ENCODE measurements around the gene MEFV.
"Not testable (repeated sequence)": the region's sequence is repeated elsewhere in the genome, so short reads cannot be mapped to it uniquely, and the experiment has no call there.

Gene MEFV

DNA sequence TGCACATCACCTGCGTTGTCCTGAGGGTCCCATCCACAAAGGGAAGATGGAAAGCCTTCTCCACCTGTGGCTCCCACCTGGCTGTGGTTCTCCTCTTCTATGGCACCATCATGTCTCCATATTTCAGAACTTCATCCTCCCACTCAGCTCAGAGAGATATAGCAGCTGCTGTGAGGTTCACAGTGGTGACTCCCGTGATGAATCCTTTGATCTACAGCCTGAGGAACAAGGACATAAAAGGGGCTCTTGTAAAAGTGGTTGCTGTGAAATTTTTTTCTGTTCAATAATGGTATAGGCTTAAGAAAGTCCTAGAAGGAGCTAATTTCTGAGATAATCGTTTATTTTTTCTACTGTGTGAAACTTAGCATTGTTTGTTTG lies 40.2 kb downstream of the MEFV start:
- no peak for DNase-seq (ENCODE audit: low spot score)

DNA sequence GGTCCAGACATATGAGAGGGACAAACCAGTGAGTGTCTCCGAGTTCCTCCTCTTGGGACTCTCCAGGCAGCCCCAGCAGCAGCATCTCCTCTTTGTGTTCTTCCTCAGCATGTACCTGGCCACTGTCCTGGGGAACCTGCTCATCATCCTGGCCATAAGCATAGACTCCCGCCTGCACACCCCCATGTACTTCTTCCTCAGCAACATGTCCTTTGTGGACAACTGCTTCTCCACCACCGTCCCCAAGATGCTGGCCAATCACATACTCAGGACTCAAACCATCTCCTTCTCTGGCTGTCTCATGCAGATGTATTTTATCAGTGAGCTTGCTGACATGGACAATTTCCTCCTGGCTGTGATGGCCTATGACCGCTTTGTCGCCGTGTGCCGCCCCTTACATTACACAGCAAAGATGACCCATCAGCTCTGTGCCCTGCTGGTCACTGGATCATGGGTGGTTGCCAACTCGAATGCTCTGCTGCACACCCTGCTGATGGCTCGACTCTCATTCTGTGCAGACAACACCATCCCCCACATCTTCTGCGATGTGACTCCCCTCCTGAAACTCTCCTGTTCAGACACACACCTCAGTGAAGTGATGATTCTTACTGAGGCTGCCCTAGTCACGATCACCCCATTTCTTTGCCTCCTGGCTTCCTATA lies 40.7 kb downstream of the MEFV start:
- no peak for DNase-seq (ENCODE audit: low spot score)

DNA sequence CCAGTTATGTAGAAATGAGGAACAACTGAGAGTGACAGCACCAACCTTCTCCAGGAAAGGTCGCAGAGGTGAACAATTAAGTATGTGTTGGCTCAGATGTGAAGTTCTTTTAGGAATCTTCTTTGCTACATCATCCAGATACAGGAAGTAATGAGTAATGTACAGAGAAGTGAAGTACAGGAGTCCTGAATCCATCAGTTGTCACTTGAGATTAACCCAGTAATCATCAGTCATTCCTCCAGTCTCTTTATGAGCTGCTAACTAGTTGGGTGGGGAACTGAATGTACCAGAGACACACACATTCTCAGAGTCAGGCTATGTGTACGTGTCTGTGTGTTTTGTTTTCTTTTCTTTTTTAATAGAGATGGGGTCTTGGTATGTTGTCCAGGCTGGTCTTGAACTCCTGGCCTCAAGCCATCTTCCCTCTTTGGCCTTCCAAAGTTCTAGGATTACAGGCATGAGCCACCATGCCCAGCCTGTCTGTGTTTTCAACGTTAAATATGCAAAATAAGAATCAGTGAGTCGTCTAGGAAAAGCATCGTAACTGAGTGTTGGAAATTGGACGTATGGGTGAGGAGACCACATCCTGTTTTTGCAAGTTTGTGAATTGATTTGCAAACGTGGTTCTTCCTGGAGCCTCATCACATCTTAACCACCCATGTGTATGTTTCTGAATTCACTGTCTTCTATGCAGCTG lies 41.4 kb downstream of the MEFV start:
- DNase-seq (ENCODE audit: low spot score) = no peak

GRCh38 chr16:3212567-3212966 lies 43.9 kb downstream of the MEFV start:
- no peak for DNase-seq (ENCODE audit: low spot score)

DNA sequence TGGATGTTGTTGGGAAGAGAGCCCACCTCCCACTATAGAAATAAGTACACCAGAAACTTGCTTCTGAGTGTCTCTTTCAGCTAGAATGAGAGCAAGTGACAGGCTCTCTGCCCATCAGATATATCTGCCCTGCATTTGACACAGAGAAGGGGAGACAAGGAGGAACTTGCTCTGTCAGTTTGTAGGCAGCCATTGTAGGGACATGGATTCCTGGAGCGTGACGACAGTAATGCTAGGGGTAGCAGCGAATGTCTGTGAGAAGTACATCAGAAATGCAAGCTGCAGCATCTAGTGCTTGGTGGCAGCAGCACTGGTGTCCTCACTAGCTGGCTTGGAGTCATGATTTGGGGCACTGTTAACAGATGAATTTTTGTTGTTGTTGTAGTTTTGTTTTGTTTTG lies 44.4 kb downstream of the MEFV start:
- DNase-seq (ENCODE audit: low spot score) = no peak

DNA sequence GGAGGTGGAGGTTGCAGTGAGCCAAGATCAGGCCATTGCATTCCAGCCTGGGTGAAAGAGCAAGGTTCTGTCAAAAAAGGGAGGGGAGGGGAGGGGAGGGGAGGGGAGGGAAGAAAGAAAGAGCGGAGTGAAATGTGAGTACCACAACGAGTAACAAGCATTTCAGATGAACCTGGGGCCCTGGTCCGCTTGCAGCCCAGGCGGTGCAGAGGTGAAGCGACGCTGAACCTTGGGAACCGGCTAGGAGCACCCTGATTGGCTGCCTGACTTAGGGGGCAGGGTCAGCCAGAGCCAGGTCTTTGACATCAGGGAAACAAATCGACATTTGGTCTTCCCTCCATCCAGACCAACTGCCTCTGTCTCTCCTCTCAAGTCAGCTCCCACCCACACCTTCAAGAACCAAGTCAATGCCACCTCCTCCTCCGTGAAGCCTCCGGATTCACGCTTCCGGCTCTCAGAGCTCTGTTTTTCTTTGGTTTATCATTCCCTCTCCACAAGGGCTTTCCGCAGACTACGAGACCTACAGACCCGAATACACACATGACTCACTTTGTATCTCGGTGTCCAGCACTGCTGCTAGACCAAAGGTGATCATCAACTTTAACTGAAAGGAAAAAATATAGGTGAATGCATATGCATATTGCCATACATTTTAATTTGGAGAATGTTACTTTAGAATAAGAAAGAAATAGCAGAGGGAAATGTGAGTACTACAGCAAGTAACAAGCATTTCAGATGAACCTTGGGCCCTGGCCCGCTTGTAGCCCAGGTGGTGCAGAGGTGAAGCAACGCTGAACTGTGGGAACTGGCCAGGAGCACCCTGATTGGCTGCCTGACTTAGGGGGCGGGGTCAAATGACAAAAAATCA lies 49.1 kb downstream of the MEFV start:
- DNase-seq (ENCODE audit: low spot score) = no peak

- not testable (repeated sequence) for DNase-seq (ENCODE audit: low spot score)
These were observed 50.5 kb downstream of the MEFV start for GRCh38 chr16:3205939-3206338.

- no peak for DNase-seq (ENCODE audit: low spot score)
These were observed 53.4 kb downstream of the MEFV start for GRCh38 chr16:3202903-3203539.

- DNase-seq (ENCODE audit: low spot score) = no peak
These were observed 57.9 kb downstream of the MEFV start for GRCh38 chr16:3198334-3199072.

DNA sequence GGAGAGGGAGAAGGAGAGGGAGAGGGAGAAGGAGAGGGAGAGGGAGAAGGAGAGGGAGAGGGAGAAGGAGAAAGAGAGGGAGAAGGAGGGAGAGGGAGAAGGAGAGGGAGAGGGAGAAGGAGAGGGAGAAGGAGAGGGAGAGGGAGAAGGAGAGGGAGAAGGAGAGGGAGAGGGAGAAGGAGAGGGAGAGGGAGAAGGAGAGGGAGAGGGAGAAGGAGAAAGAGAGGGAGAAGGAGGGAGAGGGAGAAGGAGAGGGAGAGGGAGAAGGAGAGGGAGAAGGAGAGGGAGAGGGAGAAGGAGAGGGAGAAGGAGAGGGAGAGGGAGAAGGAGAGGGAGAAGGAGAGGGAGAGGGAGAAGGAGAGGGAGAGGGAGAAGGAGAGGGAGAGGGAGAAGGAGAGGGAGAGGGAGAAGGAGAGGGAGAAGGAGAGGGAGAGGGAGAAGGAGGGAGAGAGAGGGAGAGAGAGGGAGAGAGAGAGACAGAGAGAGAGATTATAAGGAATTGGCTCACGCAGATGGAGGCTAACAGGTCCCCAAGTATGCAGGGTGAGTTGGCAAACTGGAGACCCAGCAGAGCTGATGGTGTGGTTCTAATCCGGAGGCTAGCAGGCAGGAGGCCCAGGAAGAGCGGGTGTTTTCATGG lies 58.6 kb downstream of the MEFV start:
- not testable (repeated sequence) for DNase-seq (ENCODE audit: low spot score)

DNA sequence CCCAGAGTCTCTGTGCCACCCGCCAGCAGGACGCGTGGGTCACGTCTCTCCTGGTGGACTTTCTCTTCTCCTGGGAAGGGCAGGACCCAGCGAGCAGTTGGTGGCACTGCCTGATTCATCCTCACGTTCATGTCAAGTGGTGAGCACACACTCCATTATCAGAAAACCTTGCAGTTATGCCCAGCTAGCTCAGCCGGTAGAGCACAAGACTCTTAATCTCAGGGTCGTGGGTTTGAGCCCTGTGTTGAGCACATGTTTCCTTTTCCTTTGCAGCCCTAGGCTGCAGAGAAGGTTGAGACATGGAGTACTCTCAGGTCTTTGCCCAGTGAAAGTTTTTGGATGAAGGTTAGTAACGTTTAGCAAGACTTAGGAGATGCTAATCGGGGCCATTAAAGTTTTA lies 60.5 kb downstream of the MEFV start:
- DNase-seq (ENCODE audit: low spot score) = no peak

- DNase-seq (ENCODE audit: low spot score) = no peak
These were observed 61.6 kb downstream of the MEFV start for GRCh38 chr16:3194792-3195191.

DNA sequence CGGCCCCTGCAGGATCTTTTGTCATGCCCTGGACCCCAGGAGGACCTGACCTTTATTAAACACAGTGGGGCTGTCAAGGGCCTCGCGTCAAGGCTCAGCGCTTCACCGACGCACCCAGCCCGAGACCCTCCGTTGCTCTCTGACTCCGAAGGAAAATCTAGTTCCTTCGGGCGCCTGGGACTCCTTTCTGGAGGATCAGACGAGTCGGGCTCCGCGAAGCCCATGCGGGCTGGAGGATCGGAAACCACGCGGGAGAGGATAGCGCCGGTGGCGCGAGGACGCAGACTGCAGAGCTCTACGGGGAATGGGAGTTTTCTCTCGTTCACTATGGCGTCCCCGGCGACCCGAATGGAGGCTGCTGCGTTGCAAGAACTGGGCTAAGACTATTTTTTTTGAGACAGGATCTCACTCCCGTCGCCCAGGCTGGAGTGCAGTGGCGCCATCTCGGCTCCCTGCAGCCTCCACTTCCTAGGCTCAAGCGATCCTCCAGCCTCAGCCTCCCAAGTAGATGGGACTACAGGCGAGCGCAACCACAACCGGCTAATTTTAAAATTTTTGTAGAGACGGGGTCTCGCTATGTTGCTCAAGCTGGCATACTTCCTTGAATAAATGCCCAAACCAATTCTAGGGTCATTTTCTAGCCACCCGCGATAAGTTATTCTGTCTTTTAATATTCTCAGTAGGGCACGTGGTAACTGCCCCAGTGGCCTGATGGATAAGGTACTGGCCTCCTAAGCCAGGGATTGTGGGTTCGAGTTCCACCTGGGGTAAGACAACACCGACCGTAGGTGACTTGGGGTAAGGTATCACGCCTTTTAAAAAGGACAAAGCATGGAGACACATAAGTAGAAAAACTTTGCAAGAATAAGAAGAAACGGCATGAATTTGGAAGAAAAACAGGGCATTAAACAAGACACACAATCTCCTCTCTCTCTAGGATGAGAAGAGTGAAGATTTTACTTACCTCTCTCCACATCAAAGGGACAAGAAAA lies 62.9 kb downstream of the MEFV start:
- no peak for DNase-seq (ENCODE audit: low spot score)

- no peak for DNase-seq (ENCODE audit: low spot score)
These were observed 63.9 kb downstream of the MEFV start for GRCh38 chr16:3192476-3193019.
